ENCODE measurements around the gene HBE1.
"Not testable (repeated sequence)": the region's sequence is repeated elsewhere in the genome, so short reads cannot be mapped to it uniquely, and the experiment has no call there.

Gene HBE1

GRCh38 chr11:5269715-5270147 is at the start of gene HBE1:
HBE1 (minus strand) TSS chr11:5269945; CDS start chr11:5269890, 55 bp downstream.
- no peak for DNase-seq (ENCODE audit: low read depth)

- DNase-seq (ENCODE audit: low read depth), result no peak
Observed at GRCh38 chr11:5317292-5317691, 47.5 kb upstream of the HBE1 start.

- DNase-seq (ENCODE audit: low read depth), result not testable (repeated sequence)
Observed at GRCh38 chr11:5313326-5314023, 43.7 kb upstream of the HBE1 start.

GRCh38 chr11:5310423-5310822 is 40.7 kb upstream of the HBE1 start:
- no peak for DNase-seq (ENCODE audit: low read depth)

GRCh38 chr11:5307256-5308019 is 37.7 kb upstream of the HBE1 start:
- no peak for DNase-seq (ENCODE audit: low read depth)

GRCh38 chr11:5304046-5304445 is 34.3 kb upstream of the HBE1 start:
- no peak for DNase-seq (ENCODE audit: low read depth)

GRCh38 chr11:5303626-5304025 is 33.9 kb upstream of the HBE1 start:
- no peak for DNase-seq (ENCODE audit: low read depth)

- DNase-seq (ENCODE audit: low read depth), result no peak
Observed at GRCh38 chr11:5301846-5302245, 32.1 kb upstream of the HBE1 start, which contains the start of gene OR51B4. OR51B4 (minus strand) TSS chr11:5301946; CDS start chr11:5301946, 0 bp downstream.

- no peak for DNase-seq (ENCODE audit: low read depth)
Observed at GRCh38 chr11:5300251-5300650, 30.5 kb upstream of the HBE1 start.

- DNase-seq (ENCODE audit: low read depth), result no peak
Observed at GRCh38 chr11:5298451-5298850, 28.7 kb upstream of the HBE1 start.

- no peak for DNase-seq (ENCODE audit: low read depth)
Observed at GRCh38 chr11:5297721-5298323, 28.1 kb upstream of the HBE1 start.

GRCh38 chr11:5294342-5294995 is 24.7 kb upstream of the HBE1 start:
- not testable (repeated sequence) for DNase-seq (ENCODE audit: low read depth)

GRCh38 chr11:5293028-5293427 is 23.3 kb upstream of the HBE1 start:
- DNase-seq (ENCODE audit: low read depth), result no peak

- no peak for DNase-seq (ENCODE audit: low read depth)
Observed at GRCh38 chr11:5291207-5291838, 21.6 kb upstream of the HBE1 start.

- DNase-seq (ENCODE audit: low read depth), result no peak
Observed at GRCh38 chr11:5290106-5290505, 20.4 kb upstream of the HBE1 start.

- DNase-seq (ENCODE audit: low read depth), result no peak
Observed at GRCh38 chr11:5289696-5290095, 20.0 kb upstream of the HBE1 start.

- no peak for DNase-seq (ENCODE audit: low read depth)
Observed at GRCh38 chr11:5288906-5289550, 19.3 kb upstream of the HBE1 start.

GRCh38 chr11:5288108-5288905 is 18.6 kb upstream of the HBE1 start:
- DNase-seq (ENCODE audit: low read depth), result no peak

- no peak for DNase-seq (ENCODE audit: low read depth)
Observed at GRCh38 chr11:5286901-5287300, 17.2 kb upstream of the HBE1 start.

GRCh38 chr11:5286351-5286750 is 16.6 kb upstream of the HBE1 start:
- DNase-seq (ENCODE audit: low read depth), result no peak
